Calu3 (cell line): ENCODE measurements around the gene TYRO3. TPM values are rescaled to one million over a fixed set of nuclear protein-coding genes. Genes with fewer than 3 reads are reported as not detected.

Experiments
- BruUV-seq: library from RNA; stranded (reverse); fragments of 400-500 nt; replicated peaks from 2 replicates; lab custom pipeline; 2021; lab: Mats Ljungman, UMichigan
- CTCF ChIA-PET: fragments of 300-600 bp; sonication (Branson Sonifier 250); formaldehyde crosslinking; loops from one replicate; lab custom pipeline; 2022; ENCODE audit warnings: antibody characterized with exemption; lab: Charles Lee
- DNase-seq: peaks from one replicate; pipeline ENCODE4 v3.0.0; 2022
- H3K27ac Mint-ChIP-seq: one replicate; pipeline ENCODE4 v1.8.0; 2022; ENCODE audit warnings: mixed read lengths; ENCODE audit not compliant: unreplicated experiment
- H3K27me3 Mint-ChIP-seq: one replicate; pipeline ENCODE4 v1.8.0; 2022; ENCODE audit warnings: mixed read lengths; ENCODE audit not compliant: unreplicated experiment
- H3K36me3 Mint-ChIP-seq: one replicate; pipeline ENCODE4 v1.8.0; 2022; ENCODE audit warnings: mild to moderate bottlenecking, moderate library complexity, mixed read lengths; ENCODE audit not compliant: insufficient read depth, unreplicated experiment
- H3K4me1 Mint-ChIP-seq: one replicate; pipeline ENCODE4 v1.8.0; 2022; ENCODE audit warnings: mild to moderate bottlenecking, low read depth, mixed read lengths; ENCODE audit not compliant: unreplicated experiment
- H3K4me3 Mint-ChIP-seq: one replicate; pipeline ENCODE4 v1.8.0; 2022; ENCODE audit warnings: mild to moderate bottlenecking, low read depth, moderate library complexity, mixed read lengths; ENCODE audit not compliant: unreplicated experiment
- H3K9me3 Mint-ChIP-seq: one replicate; pipeline ENCODE4 v1.8.0; 2022; ENCODE audit warnings: low read depth, mixed read lengths; ENCODE audit not compliant: unreplicated experiment
- intact Hi-C: fragments of 100-400 bp; cut with micrococcal nuclease; formaldehyde crosslinking; loops from one replicate; pipeline ENCODE4 v1.10.0; 2022; ENCODE audit not compliant: unreplicated experiment
- total RNA-seq: library from RNA; stranded (reverse); gene quantifications from 2 replicates; pipeline ENCODE4 v1.2.3, GENCODE V29; 2022
- TF ChIP-seq, protein P1 (sequence below): fragments of 200-600 bp; IDR thresholded peaks from one replicate; pipeline ENCODE4 v1.8.0; 2022; ENCODE audit warnings: antibody characterized with exemption; ENCODE audit not compliant: unreplicated experiment

The TYRO3 gene
- total RNA-seq, 1 experiment from 2014 or later = 8.1 TPM

DNA sequence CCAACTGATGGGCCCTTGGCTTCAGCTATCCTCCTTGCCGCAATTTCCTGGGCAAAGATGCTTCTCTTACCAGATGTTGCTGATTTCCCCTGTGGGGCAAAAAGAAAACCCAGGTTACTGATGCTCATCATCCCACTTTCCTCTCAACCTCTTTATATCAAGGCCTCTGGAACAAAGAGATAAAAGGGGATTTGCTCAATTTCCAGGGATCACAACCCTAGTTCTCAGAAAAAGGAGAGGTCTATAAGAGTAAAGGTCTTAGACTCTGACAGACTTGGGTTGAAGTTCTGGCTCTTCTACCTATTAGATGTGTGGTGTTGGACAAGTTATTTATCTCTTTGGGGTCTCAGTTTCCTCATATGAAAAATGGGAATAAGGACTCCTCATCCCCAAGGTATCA, 23.5 kb upstream of the TYRO3 start:
- Mint-ChIP-seq H3K4me3 (no peak overlapping the region), H3K9me3 (no peaks in the 10 kb centered on the region), H3K4me1 (no peaks in the 10 kb centered on the region), H3K36me3 (no peaks in the 10 kb centered on the region), H3K27me3 (no peaks in the 10 kb centered on the region), H3K27ac (no peak overlapping the region)
- no TSS peak for BruUV-seq
- TF ChIP-seq, protein P1, sequence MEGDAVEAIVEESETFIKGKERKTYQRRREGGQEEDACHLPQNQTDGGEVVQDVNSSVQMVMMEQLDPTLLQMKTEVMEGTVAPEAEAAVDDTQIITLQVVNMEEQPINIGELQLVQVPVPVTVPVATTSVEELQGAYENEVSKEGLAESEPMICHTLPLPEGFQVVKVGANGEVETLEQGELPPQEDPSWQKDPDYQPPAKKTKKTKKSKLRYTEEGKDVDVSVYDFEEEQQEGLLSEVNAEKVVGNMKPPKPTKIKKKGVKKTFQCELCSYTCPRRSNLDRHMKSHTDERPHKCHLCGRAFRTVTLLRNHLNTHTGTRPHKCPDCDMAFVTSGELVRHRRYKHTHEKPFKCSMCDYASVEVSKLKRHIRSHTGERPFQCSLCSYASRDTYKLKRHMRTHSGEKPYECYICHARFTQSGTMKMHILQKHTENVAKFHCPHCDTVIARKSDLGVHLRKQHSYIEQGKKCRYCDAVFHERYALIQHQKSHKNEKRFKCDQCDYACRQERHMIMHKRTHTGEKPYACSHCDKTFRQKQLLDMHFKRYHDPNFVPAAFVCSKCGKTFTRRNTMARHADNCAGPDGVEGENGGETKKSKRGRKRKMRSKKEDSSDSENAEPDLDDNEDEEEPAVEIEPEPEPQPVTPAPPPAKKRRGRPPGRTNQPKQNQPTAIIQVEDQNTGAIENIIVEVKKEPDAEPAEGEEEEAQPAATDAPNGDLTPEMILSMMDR = no peak
- CTCF ChIA-PET = no interaction called here
- intact Hi-C loops = no loop called here
- DNase-seq = no peak

DNA sequence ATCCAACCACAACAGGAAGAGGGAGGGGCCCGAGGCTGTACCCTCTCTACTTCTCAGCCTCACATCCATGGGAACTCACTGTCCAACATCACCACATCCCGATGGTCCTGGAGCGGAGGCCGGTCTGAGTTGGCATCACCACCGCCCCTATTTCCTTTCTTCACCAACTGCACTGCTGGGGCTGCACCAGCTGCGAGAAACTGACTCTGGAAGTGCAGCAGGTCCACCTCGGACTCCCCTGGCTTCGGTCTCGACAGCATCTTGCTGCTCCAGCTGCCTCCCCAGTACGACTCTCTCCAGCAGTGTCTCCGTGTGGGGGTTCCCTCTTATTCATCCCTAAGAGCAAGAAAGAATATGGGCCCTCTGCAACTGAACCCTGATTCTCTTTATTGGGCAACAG, 22.1 kb upstream of the TYRO3 start:
- Mint-ChIP-seq H3K36me3 (no peaks in the 10 kb centered on the region), H3K4me3 (no peak overlapping the region), H3K9me3 (no peaks in the 10 kb centered on the region), H3K4me1 (no peaks in the 10 kb centered on the region), H3K27me3 (no peaks in the 10 kb centered on the region), H3K27ac (no peak overlapping the region)
- BruUV-seq = no TSS peak
- TF ChIP-seq, protein P1 = no peak
- intact Hi-C loops = no loop called here
- CTCF ChIA-PET = no interaction called here
- DNase-seq = no peak

DNA sequence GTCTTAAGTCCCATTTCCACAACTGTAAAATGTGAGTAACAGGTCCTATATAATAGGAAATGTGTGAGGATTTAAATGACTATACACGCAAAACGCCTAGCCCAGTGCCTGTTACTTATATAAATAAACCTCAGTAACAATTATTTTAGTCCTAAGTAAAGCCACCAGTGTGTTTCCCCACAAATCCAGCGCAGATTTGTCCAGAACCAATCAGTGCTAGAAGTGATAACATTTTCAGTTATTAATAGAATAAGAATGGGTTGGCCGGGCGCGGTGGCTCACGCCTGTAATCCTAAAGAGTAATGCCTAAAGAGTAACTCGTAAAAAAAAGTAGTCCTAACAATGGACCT, 15.5 kb upstream of the TYRO3 start:
- no peak for DNase-seq
- Mint-ChIP-seq H3K27ac (peak overlapping the region; percentile 66), H3K36me3 (peaks cover 18% of the 10 kb centered on the region), H3K4me3 (peak overlapping the region; percentile 77), H3K27me3 (no peaks in the 10 kb centered on the region), H3K9me3 (no peaks in the 10 kb centered on the region), H3K4me1 (no peaks in the 10 kb centered on the region)
- intact Hi-C loops = no loop called here
- no TSS peak for BruUV-seq
- TF ChIP-seq, protein P1 = no peak
- CTCF ChIA-PET = no interaction called here

DNA sequence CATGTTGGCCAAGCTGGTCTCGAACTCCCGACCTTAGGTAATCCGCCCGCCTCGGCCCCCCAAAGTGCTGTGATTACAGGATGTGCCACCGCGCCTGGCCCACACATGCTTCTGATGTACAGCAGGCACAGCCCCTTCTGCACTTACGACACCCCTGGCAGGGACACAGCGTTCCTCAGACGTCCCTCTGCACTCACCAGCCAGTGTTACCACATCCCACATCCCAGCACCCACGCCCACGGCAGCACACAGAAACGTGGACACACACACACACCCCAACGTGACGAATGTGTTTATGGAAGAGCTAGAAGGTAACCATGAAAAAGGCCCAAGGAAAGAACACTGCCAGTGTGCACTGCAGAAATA, 14.4 kb upstream of the TYRO3 start:
- no peaks in the 10 kb centered on the region for H3K9me3 Mint-ChIP-seq
- no peak for DNase-seq
- TF ChIP-seq, protein P1 = no peak
- BruUV-seq = no TSS peak
- H3K27ac Mint-ChIP-seq = peak overlapping the region; percentile 66
- no peaks in the 10 kb centered on the region for H3K27me3 Mint-ChIP-seq
- intact Hi-C loops = no loop called here
- no peaks in the 10 kb centered on the region for H3K4me1 Mint-ChIP-seq
- peaks cover 18% of the 10 kb centered on the region for H3K36me3 Mint-ChIP-seq
- CTCF ChIA-PET = interaction anchor here (0.6 kb wide), 1 partner anchor 722 kb away, joined by 3 read pairs; no protein-coding TSS in a partner anchor
- peak overlapping the region; percentile 77 for H3K4me3 Mint-ChIP-seq

DNA sequence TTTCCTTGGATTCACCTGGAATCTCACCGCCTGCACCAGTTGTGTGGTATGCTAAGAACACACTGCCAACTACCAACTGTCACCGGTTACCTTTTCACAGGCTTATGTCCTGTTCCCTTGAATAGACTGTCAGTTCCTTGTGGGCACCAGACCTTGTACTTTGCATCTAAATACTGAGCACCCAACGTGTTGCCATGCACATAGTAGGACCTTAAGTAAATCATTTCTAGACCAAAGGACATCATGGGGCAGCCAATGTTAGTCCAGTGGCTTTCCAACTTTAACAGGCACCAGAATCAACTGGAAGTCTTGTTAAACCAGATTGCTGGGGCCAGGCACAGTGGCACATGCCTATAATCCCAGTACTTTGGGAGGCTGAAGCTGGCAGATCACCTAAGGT, 13.8 kb upstream of the TYRO3 start:
- no peak for DNase-seq
- Mint-ChIP-seq H3K27me3 (no peaks in the 10 kb centered on the region), H3K36me3 (peaks cover 18% of the 10 kb centered on the region), H3K4me1 (no peaks in the 10 kb centered on the region), H3K9me3 (no peaks in the 10 kb centered on the region), H3K27ac (no peak overlapping the region), H3K4me3 (peak overlapping the region; percentile 77)
- intact Hi-C loops = no loop called here
- no TSS peak for BruUV-seq
- CTCF ChIA-PET = no interaction called here
- TF ChIP-seq, protein P1 = no peak
